Superior temporal gyrus (tissue), 1 donor: Measurements from ENCODE around the gene TRDN.
"Not testable (repeated sequence)": the region's sequence is repeated elsewhere in the genome, so short reads cannot be mapped to it uniquely, and the experiment has no call there.

Experiments
- DNase-seq: peaks from one replicate; pipeline ENCODE4 v3.0.0-alpha.2; 2016; ENCODE audit errors: extremely low spot score

TRDN gene

GRCh38 chr6:123629258-123629941 lies 7.3 kb downstream of the TRDN start:
- DNase-seq: no peak

GRCh38 chr6:123625696-123626095 lies 11.1 kb downstream of the TRDN start:
- DNase-seq: no peak

- DNase-seq: no peak
These were observed 14.0 kb downstream of the TRDN start for GRCh38 chr6:123622780-123623179.

DNA sequence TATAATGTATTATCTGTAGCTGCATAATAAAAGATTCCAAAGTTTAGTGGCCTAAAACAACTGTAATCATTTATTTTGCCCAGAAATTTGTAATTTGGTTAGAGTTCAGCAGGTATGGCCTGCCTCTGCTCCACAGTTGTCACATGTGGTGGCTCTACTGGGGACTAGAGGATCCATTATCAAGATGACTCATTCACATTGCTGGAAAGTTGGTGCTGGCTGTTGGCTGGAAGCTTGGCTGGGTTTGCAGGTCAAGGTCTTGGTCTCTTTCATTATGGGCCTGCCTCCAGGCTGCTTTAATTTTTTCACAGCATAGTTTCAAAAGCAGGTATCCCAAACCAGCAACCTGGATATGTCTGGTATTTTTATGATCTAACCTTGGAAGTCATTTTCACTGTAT lies 17.6 kb downstream of the TRDN start:
- DNase-seq: no peak

GRCh38 chr6:123616942-123617341 lies 19.8 kb downstream of the TRDN start:
- no peak for DNase-seq

DNA sequence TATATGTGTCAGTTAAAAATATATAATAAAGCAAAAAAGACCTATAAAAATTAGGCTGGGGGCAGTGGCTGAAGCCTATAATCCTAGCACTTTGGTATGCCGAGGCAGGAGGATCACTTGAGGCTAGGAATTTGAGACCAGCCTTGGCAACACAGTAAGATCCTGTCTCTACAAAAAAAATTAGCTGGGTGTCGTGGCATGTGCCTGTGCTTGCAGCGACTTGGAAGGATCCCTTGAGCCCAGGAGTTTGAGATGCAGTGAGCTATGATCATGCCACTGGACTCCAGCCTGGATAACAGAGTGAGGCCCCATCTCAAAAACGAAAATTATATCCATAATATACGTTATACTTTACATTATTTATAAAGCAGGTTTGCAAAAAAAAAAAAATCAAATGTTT lies 20.7 kb downstream of the TRDN start:
- DNase-seq: no peak

DNA sequence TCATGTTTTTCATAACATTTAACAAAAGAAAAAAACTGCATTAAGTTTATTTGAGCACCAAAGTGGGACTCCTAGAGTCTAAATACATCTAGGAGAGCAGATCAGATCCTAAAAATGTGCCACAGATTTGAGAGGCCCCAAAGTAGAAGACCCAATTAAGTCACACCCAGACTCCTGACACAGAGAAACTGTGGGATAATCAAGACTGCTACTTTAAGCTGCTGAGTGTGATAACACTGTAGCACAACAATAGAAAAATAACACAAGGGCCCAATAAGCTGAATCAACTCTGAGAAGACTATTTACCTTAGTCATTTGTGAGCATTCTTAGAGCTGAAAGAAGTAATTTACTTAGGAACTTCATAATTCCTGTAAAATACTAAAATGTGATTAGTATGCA lies 26.0 kb downstream of the TRDN start:
- no peak for DNase-seq

DNA sequence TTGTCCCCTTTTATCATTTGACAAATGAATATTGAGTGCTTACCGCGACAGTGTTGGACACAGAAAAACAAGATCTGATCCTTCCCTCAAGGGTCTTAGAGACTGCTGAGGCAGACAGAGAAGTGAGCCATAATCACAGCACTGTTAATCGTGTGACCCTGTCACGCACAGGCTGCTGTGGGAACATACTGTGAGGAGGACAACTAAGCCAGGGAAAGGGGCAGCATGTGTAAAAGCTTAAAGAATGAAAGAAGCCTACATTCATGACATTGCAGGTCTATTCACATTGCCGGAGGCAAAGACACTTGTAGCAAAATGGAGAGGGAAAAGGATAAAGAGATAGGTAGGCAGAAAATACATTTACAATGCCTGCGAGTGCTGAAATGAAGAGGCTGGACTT lies 32.7 kb downstream of the TRDN start:
- DNase-seq: no peak

GRCh38 chr6:123598011-123598410 lies 38.7 kb downstream of the TRDN start:
- no peak for DNase-seq

- no peak for DNase-seq
These were observed 42.0 kb downstream of the TRDN start for GRCh38 chr6:123594776-123595175.

GRCh38 chr6:123592426-123592825 lies 44.3 kb downstream of the TRDN start:
- no peak for DNase-seq

- DNase-seq: no peak
These were observed 46.8 kb downstream of the TRDN start for GRCh38 chr6:123589973-123590372.

GRCh38 chr6:123589317-123589716 lies 47.4 kb downstream of the TRDN start:
- no peak for DNase-seq

DNA sequence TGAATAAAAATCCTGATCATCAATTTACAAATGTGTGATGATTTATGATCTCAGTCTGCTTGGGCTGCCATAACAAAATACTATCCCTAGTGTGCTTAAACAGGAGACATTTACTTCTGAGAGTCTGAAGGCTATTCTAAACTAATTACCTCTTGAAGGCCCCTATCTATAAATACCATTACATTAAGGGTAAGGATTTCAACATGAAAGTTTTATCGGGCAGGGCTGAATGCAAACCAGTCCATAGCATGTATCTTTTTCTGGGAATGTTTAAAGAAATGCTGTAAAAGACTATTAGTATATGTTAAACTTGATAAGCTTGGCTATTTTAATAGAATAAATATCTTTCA lies 48.2 kb downstream of the TRDN start:
- no peak for DNase-seq

- DNase-seq: no peak
These were observed 48.8 kb downstream of the TRDN start for GRCh38 chr6:123587838-123588545.

DNA sequence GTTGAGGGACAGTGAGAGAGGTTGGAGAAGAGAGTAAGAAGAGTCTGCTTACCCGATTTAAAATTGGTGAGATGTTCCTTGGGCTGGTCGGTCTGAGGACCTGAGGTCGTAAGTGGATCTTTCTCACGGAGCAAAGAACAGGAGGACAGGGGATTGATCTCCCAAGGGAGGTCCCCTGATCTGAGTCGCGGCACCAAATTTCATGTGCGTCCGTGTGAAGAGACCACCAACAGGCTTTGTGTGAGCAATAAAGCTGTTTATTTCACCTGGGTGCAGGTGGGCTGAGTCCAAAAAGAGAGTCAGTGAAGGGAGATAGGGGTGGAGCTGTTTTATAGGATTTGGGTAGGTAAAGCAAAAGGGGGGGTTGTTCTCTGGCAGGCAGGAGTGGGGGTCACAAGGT lies 49.3 kb downstream of the TRDN start:
- not testable (repeated sequence) for DNase-seq

- no peak for DNase-seq
These were observed 56.4 kb downstream of the TRDN start for GRCh38 chr6:123580331-123580730.

- no peak for DNase-seq
These were observed 61.6 kb downstream of the TRDN start for GRCh38 chr6:123575188-123575587.

DNA sequence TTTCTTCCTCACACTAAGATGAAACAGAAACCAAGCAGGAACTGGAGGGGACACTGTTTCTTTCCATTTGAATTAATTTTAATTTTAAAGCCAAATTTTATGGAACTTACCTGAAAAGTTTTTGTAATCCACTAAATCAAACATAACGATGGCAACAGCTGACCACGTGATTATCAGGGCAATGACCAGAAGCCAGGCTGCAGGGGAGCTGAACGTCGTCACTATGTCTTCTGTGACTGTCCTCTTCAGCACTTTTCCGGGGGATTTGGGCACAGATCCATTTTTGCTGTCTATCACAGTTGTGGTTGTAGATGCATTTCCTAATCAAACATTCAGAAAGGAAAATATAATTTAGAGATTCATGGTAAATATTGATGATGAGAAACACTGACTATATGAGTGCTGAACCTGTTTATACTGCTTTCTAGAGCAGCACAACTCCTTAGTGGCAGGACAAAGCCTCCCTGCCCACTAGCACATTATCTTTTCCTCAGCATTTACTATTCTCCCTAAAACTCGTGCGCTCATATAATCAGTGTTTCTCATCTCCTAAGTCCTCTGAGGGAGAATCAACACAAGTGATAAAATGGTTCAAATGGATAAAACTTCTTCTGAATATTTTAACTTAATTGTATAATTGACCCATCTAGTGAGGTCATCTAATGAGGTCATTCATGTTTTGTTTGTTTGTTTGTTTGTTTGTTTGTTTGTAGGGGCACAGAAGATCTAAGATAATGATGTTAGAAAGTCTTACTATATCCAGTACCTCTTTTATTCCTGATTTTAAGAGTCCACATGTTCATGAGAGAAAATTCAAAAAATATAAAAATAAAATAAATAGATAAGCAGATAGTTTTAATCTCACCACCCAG lies 65.7 kb downstream of the TRDN start:
- no peak for DNase-seq

- DNase-seq: no peak
These were observed 67.2 kb downstream of the TRDN start for GRCh38 chr6:123569575-123569974.

GRCh38 chr6:123565529-123565928 lies 71.2 kb downstream of the TRDN start:
- DNase-seq: no peak

DNA sequence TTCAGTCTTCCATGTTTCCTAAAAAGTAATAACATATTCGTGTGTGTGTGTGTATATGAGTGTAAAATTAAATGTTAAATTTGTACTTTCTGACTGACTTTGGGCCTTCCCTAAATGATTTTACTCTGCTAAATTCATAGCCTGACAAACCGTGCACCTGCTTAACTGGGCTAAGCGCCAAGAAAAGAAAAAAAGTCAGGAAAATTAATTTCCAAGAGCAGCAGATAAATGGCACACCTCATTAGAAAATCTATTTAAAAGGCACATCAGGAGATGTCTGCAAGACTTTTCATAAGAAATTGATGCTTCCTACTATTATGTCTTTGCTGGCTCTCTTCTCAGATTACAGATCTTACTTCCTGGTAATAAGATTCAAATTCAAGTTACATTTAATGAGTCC lies 72.4 kb downstream of the TRDN start:
- DNase-seq: no peak

DNA sequence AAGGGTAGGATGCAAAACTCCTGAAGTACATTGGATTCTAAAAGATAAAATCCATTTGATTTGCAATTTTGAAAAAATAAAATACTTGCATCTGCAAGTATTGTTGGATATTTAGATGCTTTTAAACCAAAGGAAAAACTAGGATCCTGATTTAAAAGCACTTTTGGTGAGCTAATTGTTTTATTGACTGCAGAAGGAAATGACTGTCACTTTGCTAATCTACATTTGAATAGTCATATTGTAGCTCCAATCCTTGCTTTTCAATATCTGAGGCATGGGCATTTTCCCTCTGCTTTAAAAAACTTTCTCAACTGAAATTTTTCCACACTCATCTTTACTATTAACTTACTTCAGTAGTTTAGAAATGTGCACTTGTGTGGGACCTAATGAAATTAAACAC lies 74.1 kb downstream of the TRDN start:
- no peak for DNase-seq
